ENCODE data around the gene GYS1.

Gene GYS1

DNA sequence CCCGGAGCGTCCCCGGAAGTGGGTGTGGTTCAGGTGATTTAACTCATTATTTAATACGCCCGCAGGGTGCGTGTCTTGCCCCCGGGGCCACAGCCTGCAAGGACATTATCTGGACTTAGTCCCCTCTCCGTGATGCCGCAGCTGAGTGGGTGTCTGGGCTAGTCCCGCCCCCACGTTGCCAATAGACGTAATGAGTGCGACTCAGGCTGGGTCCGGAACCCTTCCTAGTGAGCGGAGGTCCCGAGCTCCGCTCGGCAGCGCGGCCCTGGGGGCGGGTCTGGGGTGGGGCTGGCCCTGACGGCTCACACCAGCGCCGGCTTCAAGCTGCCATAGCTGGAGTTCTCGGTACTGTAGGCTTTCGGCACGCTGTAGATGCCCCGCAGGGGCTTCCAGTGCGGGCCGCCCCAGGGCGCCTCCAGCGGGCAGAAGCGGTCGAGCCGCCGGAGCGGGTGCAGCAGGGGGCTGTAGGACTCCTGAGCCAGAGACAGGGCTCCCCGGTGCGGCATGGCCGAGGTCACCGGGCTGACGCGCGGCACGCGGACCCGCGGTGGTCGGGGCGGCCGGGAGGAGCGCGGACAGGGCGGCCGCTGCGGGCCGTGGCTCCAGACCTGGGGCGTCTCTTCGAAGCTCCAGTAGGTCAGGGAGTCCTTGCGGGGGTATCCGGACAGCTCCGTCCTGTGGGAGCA is 24.7 kb upstream of the GYS1 start:
- DNase-seq, result peak; percentile 73

- no peak for DNase-seq
Measured at GRCh38 chr19:49017041-49017665, 24.0 kb upstream of the GYS1 start, which contains the start of gene LHB. TSS of gene LHB (minus strand) at chr19:49017091. CDS start at chr19:49017081, 10 bp downstream.

GRCh38 chr19:49016067-49016839 is 23.1 kb upstream of the GYS1 start:
- no peak for DNase-seq

DNA sequence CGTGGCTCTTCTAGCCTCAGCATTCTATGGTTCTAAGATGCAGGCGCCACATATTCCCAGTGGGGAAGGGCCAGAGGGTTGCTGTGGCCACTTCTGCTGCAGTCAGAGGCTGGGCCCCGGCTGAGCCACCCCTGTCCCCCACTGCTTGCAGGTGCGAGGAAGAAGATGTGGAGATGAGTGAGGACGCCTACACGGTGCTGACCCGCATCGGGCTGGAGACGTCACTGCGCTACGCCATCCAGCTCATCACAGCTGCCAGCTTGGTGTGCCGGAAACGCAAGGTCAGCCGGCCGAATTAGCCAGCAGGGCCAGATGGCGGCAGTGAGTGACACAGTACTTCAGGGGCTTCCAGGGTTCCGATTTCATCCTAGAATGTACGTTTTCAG is 21.8 kb upstream of the GYS1 start:
- DNase-seq, result no peak

DNA sequence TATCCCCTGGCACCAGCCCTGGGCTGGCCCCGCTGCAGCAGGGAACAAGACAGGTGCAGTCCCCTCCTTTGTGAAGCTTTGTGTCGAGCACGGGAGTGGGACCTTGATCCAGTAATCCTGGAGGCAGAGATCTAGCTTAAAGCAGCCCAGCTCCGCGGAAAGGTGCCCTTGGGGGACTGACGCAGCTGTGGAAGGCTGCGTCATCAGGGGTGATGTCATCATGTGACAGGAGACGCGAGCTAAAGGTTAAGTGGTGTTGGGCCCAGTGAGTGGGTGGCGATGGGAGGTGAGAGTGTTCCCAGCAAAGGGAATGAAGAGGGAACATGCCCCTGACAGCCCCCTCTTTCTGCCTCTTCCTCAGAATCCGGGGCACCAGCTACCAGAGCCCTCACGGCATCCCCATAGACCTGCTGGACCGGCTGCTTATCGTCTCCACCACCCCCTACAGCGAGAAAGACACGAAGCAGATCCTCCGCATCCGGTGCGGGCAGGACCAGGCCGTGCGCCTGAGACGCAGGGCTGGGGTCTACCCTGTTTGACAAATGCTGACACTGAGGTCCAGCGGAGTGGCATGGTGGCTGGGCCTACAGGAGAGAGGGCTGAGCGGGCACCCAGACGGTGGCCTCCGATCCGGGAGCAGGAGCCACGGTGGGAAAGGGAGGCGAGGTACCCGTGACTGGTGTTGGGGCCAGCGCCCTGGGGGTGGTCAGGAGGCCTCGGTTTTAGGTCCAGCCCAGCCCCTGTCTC is 21.2 kb upstream of the GYS1 start:
- no peak for DNase-seq

DNA sequence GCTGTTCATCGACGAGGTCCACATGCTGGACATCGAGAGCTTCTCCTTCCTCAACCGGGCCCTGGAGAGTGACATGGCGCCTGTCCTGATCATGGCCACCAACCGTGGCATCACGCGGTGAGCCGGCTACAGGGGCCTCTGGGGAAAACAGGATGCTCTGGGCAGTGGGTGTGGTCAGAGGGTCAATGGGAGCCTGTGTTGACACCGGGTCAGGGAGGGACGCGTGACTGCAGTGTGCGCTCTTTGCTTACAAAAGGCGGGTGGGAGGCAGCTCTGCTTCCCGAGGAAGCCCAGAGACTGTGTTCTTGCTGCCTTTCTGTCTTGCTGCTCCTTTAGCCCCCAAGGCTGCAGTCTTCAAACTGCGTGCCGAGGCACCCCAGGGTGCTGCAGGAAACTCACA is 18.1 kb upstream of the GYS1 start:
- DNase-seq, result no peak

- no peak for DNase-seq
Measured at GRCh38 chr19:49010453-49010852, 17.3 kb upstream of the GYS1 start.

DNA sequence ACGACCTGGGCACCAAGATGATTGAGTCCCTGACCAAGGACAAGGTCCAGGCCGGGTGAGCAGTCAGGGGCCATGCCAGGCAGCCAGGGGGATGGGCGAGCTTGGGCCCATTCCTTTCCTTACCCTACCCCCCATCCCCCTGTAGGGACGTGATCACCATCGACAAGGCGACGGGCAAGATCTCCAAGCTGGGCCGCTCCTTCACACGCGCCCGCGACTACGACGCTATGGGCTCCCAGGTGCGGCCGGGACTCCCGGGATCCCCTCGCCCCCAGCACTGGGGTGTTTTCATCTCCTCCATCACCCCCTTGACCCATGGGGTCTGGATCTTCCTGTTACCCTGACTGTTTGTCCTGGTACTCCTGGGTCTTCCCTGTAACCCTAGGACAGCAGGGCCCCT is 16.7 kb upstream of the GYS1 start:
- no peak for DNase-seq

GRCh38 chr19:49006905-49007304 is 13.8 kb upstream of the GYS1 start:
- DNase-seq, result no peak

DNA sequence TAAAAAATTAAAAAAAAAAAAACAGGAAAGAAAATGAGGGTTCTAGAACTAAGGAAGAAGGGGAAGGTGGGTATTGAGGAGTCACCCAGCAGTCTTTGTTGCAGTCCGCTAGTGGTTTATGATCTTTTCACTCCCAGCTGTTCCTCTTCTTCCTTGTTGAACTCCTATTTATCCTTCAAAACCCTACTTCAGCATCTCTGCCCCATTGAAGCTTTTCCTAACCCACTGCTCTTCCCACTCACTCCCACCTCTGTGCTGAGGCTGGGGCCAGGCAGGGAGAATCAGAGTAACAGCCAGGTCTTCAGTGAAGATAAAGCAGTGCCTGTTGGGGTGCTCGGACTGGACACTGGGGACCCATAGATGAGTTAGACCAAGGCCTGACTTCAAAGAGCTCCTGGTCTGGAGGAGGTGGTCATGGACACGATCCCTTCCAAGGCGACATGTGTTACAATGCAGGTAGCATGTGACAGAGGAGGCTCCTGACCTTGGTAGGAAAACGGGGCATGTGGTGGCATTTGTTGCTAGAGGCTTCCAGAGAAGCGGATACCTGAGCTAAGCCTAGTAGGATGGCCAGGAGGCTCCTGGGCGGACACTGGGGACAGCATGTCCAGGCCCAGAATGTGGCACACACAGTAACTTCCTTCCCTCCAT is 12.0 kb upstream of the GYS1 start:
- DNase-seq, result no peak

DNA sequence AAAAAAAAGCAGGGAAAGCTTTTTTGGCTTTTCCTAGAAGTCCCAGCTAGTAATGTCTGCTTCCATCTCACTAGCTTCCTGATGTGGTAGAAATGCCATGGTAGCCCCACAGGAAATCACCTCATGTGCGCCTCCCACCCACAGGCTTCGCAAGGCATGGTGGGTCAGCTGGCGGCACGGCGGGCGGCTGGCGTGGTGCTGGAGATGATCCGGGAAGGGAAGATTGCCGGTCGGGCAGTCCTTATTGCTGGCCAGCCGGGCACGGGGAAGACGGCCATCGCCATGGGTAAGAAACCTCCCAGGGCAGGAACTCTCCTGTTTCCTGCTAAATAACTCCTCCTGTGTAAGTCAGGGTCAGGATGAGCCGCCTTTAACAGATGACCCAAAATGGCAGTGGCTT is 11.0 kb upstream of the GYS1 start:
- no peak for DNase-seq

DNA sequence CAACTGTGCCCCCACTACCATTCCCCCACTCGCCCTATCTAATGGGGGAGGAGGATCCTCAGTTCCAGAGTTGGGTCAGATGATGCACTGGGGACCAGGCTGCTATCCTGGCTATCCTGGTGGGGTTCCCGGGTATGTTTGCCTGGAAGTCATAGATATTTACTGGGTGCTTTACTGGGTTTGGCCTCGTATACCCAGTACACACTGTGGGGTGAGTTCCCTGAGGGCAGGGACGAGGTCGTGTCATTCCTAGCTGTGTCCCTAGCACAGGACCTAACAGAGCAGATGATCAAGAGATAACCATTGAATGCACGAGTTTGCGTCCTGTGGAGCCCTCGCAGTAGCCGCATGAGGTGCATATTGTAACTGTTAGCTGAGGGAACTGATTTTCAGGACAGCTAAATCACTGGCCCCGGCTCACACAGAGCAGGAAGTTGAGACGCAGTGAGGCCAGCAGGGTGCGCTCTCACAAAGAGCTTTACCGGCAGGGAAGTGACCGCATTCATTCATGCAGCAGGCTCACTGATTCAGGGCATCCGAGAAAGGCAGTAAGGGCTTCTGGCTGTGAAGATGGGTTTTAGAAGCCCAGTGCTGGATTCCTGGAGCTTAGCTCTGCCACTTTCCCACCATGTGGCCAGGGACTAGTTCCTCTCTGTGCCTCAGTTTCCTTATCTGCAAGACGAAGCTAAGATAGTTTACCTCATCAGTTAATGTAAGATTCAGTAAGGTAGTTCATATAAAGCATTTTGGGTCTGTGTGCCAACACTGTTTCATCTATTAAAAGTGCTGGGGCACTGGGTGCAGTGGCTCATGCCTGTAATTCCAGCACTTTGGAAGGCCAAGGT is 6.6 kb upstream of the GYS1 start:
- peak; percentile 78 for DNase-seq

DNA sequence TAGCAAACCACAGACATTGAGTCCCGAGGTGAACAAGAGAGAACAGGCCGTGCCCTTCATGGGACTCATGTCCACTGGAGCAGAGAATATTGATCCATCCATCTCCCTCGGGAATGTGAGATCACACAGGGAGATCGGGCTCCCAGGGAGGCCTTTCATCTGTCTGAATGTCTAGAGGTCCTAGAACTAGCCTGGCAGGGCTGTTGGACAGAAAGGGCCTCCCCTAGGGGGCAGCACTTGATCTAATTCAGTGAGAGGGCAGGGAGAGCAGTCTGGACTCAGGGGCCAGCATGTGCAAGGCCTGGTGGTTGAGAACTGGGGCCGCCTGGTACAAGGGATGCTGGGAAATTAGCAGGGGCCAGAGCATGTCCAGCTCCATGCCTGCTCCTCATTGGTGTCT is 4.9 kb upstream of the GYS1 start:
- peak; percentile 51 for DNase-seq

DNA sequence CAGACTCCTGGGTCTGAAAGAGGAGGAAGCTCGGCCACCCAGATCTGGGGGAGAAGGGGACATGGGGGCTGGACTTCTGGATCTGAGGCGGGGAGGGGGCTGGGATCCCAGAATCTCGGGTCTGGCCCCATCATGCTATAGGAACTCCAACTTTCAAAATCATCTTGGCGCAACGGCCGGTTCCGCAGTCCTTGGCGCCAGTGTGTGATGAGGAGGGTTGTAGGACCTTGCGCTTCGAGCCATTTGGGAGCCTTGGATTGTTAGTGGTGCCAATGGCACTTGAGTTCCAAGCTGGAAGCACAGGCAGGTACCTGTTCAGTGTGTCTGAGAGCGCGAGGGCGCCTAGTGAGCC is 902 bp upstream of the GYS1 start:
- DNase-seq, result no peak

GRCh38 chr19:48992581-48993174 is 431 bp downstream of the GYS1 start:
- DNase-seq, result no peak

GRCh38 chr19:48991873-48992580 is 1.1 kb downstream of the GYS1 start:
- no peak for DNase-seq

GRCh38 chr19:48991011-48991609 is 2.0 kb downstream of the GYS1 start:
- DNase-seq, result no peak

- DNase-seq, result no peak
Measured at GRCh38 chr19:48990400-48990799, 2.7 kb downstream of the GYS1 start.

GRCh38 chr19:48989701-48990291 is 3.3 kb downstream of the GYS1 start:
- DNase-seq, result no peak

DNA sequence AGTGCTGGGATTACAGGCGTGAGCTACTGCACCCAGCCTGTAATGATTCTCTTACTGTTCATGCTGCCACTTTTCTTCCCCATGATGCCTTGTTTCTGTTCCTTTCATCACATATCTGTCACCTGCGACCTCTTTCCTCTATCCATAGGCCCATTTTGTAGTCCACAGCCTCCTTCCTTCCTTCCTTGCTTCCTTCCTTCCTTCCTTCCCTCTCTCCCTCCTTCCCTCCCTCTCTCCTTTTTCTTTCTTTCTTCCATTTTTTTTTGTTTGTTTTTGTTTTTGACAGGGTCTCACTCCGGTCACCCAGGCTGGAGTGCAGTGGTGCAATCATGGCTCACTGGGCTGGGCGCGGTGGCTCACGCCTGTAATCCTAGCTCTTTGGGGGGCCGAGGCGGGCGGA is 4.2 kb downstream of the GYS1 start:
- no peak for DNase-seq
